IMR-90 (cell line): ENCODE measurements around the gene TP73.

Experiments
- BHLHE40 ChIP-seq: fragments of 150-350 bp; IDR thresholded peaks from 2 replicates; pipeline ENCODE4 v1.6.1; 2016; ENCODE audit warnings: mild to moderate bottlenecking, low read depth, low read length
- CEBPB ChIP-seq: IDR thresholded peaks from 2 replicates; pipeline ENCODE4 v1.6.1; 2012; ENCODE audit warnings: low read depth, low read length, improper control_type of control experiment
- CHD1 ChIP-seq: IDR thresholded peaks from 2 replicates; pipeline ENCODE4 v1.6.1; 2012; ENCODE audit warnings: low read depth, low read length, improper control_type of control experiment
- CTCF ChIP-seq: conservative IDR thresholded peaks from 2 replicates; pipeline ENCODE4 v1.5.1; 2012; ENCODE audit warnings: mild to moderate bottlenecking, low read depth, low read length, improper control_type of control experiment
- ELK1 ChIP-seq: fragments of 150-350 bp; IDR thresholded peaks from 2 replicates; pipeline ENCODE4 v1.6.1; 2016; ENCODE audit warnings: low read depth, mild to moderate bottlenecking, low read length, moderate library complexity, borderline replicate concordance
- FOS ChIP-seq: fragments of 150-350 bp; IDR thresholded peaks from 2 replicates; pipeline ENCODE4 v1.6.1; 2016; ENCODE audit warnings: low read depth, low read length
- MAZ ChIP-seq: IDR thresholded peaks from 2 replicates; pipeline ENCODE4 v1.6.1; 2012; ENCODE audit warnings: low read depth, mild to moderate bottlenecking, low read length, improper control_type of control experiment, moderate library complexity, borderline replicate concordance
- MXI1 ChIP-seq: IDR thresholded peaks from 2 replicates; pipeline ENCODE4 v1.6.1; 2012; ENCODE audit warnings: low read depth, mild to moderate bottlenecking, low read length, moderate library complexity, borderline replicate concordance
- POLR2A ChIP-seq: IDR thresholded peaks from 2 replicates; pipeline ENCODE4 v1.6.1; 2012; ENCODE audit warnings: mild to moderate bottlenecking, low read depth, low read length
- RAD21 ChIP-seq: IDR thresholded peaks from 2 replicates; pipeline ENCODE4 v1.6.1; 2012; ENCODE audit warnings: low read length, improper control_type of control experiment
- RCOR1 ChIP-seq: IDR thresholded peaks from 2 replicates; pipeline ENCODE4 v1.6.1; 2012; ENCODE audit warnings: mild to moderate bottlenecking, low read length, improper control_type of control experiment; ENCODE audit not compliant: insufficient replicate concordance
- RFX5 ChIP-seq: IDR thresholded peaks from 2 replicates; pipeline ENCODE4 v1.8.0; 2012; ENCODE audit warnings: low read depth, mild to moderate bottlenecking, low read length, moderate library complexity

GRCh38 chr1:3770047-3770765 is 117.9 kb downstream of the TP73 start:
- no peak for TF ChIP-seq RCOR1
- no peak for TF ChIP-seq CHD1
- TF ChIP-seq MAZ, result no peak
- no peak for TF ChIP-seq FOS
- TF ChIP-seq CTCF, result no peak
- TF ChIP-seq POLR2A, result no peak
- TF ChIP-seq RFX5, result no peak
- TF ChIP-seq CEBPB, result no peak
- TF ChIP-seq RAD21, result no peak
- no peak for TF ChIP-seq MXI1
- no peak for TF ChIP-seq BHLHE40
- no peak for TF ChIP-seq ELK1
